ENCODE measurements around the gene CAMK4.
"Not testable (repeated sequence)": the region's sequence is repeated elsewhere in the genome, so short reads cannot be mapped to it uniquely, and the experiment has no call there.

Gene CAMK4

DNA sequence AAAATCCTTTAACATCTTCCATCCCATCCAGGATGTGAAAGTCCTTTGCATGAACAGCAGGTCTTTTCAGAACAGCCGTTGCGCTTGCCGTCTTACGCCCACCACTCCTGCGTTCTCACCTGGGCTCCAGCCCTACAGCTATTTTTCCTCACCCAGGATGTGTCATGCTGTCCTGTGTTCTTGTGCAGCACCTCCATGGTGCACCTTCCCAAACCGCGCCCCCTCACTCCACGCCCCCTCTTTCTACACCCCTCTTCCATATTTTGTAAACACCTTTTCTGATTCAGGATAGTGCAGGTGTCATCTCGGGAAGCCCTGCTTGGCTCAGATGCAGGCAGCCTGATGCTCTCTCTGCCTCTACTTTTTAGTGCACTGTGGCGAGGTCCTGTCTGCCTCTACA lies 18.4 kb downstream of the CAMK4 start:
- no peak overlapping the region for H3K4me3 ChIP-seq (ENCODE audit: low read depth in 1 of 2, low read length in 2 of 2)
- H3K27ac ChIP-seq (ENCODE audit: low read depth, low read length) = no peak overlapping the region
- H3K9me3 ChIP-seq (ENCODE audit: low read length) = no peaks in the 10 kb centered on the region
- no peaks in the 10 kb centered on the region for H3K4me1 ChIP-seq (ENCODE audit: insufficient read depth, low read length)
- H3K9ac ChIP-seq (ENCODE audit: low read length) = no peak overlapping the region
- no peaks in the 10 kb centered on the region for H3K36me3 ChIP-seq (ENCODE audit: insufficient read depth, low read length)
- H3K27me3 ChIP-seq (ENCODE audit: control insufficient read depth in 1 of 2, insufficient read depth in 2 of 2, low read length in 2 of 2) = no peaks in the 10 kb centered on the region

DNA sequence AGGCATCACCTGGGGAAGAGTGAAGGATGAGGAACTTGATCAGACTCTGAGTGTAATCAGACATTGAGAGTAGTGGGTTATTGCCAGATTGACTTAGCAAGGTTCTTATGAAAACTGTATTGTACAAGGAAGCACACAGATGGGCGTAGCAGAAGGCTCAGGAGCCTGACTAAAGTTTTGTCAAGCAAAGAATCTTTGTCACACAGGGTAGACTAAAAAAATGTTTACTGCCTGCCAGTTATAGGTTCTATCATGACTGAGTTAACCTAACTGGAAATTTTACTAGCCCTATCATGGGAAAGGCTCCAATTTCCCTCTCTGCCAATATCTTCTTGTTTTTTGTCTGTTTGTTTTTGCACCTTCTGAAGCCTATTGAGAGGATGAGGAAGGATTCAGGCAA lies 19.1 kb downstream of the CAMK4 start:
- Histone ChIP-seq H3K9ac (ENCODE audit: low read length) (no peak overlapping the region), H3K36me3 (ENCODE audit: insufficient read depth, low read length) (no peaks in the 10 kb centered on the region), H3K4me3 (ENCODE audit: low read depth in 1 of 2, low read length in 2 of 2) (no peak overlapping the region), H3K27me3 (ENCODE audit: control insufficient read depth in 1 of 2, insufficient read depth in 2 of 2, low read length in 2 of 2) (no peaks in the 10 kb centered on the region), H3K9me3 (ENCODE audit: low read length) (no peaks in the 10 kb centered on the region), H3K4me1 (ENCODE audit: insufficient read depth, low read length) (no peaks in the 10 kb centered on the region), H3K27ac (ENCODE audit: low read depth, low read length) (no peak overlapping the region)

DNA sequence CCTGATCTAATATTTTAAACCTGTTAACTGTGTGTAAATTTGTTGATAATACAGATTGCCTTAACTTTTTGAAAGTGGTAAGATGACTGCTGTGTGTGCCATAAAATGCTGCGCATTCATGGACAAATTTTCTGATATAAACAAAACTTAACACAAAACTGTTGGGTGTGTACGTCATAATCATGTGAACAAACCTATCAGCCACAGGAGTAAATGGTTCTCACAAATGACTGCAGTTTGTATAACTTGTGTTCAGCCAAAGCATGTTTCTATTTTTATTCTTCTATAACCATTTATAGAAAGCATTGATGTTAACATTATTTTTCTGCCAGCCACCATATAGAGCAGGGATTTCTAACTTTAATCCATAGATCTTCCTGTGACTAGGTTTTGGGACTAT lies 21.5 kb downstream of the CAMK4 start:
- H3K27ac ChIP-seq (ENCODE audit: low read depth, low read length) = no peak overlapping the region
- no peaks in the 10 kb centered on the region for H3K36me3 ChIP-seq (ENCODE audit: insufficient read depth, low read length)
- no peaks in the 10 kb centered on the region for H3K9me3 ChIP-seq (ENCODE audit: low read length)
- H3K4me1 ChIP-seq (ENCODE audit: insufficient read depth, low read length) = no peaks in the 10 kb centered on the region
- H3K9ac ChIP-seq (ENCODE audit: low read length) = no peak overlapping the region
- no peak overlapping the region for H3K4me3 ChIP-seq (ENCODE audit: low read depth in 1 of 2, low read length in 2 of 2)
- no peaks in the 10 kb centered on the region for H3K27me3 ChIP-seq (ENCODE audit: control insufficient read depth in 1 of 2, insufficient read depth in 2 of 2, low read length in 2 of 2)

DNA sequence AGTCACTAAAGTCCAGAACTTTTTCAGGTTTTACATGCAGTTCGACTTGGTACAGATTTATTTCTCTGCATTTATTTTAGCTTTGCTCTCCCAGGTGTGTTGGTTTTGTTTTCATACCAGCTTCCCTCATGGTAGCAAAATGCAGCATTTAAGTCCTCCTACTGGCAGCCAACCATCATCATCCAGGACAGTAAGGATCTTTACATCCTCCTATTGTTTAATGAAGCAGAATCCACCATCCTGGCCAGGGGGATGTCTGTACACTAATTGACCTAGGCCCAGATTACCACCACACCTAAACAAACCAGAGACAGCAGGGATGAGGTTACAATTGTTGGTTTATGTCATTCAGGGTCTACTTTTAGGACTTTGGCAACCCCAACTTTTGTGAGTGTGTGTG lies 22.3 kb downstream of the CAMK4 start:
- no peaks in the 10 kb centered on the region for H3K27me3 ChIP-seq (ENCODE audit: control insufficient read depth in 1 of 2, insufficient read depth in 2 of 2, low read length in 2 of 2)
- H3K4me1 ChIP-seq (ENCODE audit: insufficient read depth, low read length) = no peaks in the 10 kb centered on the region
- no peak overlapping the region for H3K27ac ChIP-seq (ENCODE audit: low read depth, low read length)

DNA sequence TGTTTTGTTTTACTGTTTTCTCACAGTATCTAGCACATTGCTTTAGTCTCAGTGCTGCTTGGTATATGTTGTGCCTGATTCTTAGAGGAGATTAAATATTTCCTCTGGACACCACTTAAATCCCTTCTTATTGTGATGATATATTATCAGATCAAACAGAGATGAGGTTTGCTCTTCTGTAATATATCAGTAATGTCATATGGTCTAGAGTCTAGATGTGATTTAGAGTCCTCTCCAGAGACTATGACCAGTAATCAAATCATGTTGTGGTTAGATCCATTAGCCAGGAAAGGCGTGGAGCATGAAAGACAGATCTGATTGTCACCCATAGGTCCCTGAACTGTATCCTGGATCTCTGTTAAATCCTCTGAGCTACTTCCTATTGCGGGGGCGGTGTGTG lies 24.4 kb downstream of the CAMK4 start:
- H3K27ac ChIP-seq (ENCODE audit: low read depth, low read length) = no peak overlapping the region
- H3K36me3 ChIP-seq (ENCODE audit: insufficient read depth, low read length) = no peaks in the 10 kb centered on the region
- H3K4me3 ChIP-seq (ENCODE audit: low read depth in 1 of 2, low read length in 2 of 2) = no peak overlapping the region
- H3K9ac ChIP-seq (ENCODE audit: low read length) = no peak overlapping the region
- H3K4me1 ChIP-seq (ENCODE audit: insufficient read depth, low read length) = no peaks in the 10 kb centered on the region
- H3K27me3 ChIP-seq (ENCODE audit: control insufficient read depth in 1 of 2, insufficient read depth in 2 of 2, low read length in 2 of 2) = no peaks in the 10 kb centered on the region
- no peaks in the 10 kb centered on the region for H3K9me3 ChIP-seq (ENCODE audit: low read length)

More for the DNA sequence above, 22.3 kb downstream of the CAMK4 start:
- Histone ChIP-seq H3K9me3 (ENCODE audit: low read length) (no peaks in the 10 kb centered on the region), H3K4me3 (ENCODE audit: low read depth in 1 of 2, low read length in 2 of 2) (no peak overlapping the region), H3K9ac (ENCODE audit: low read length) (no peak overlapping the region), H3K36me3 (ENCODE audit: insufficient read depth, low read length) (no peaks in the 10 kb centered on the region)

DNA sequence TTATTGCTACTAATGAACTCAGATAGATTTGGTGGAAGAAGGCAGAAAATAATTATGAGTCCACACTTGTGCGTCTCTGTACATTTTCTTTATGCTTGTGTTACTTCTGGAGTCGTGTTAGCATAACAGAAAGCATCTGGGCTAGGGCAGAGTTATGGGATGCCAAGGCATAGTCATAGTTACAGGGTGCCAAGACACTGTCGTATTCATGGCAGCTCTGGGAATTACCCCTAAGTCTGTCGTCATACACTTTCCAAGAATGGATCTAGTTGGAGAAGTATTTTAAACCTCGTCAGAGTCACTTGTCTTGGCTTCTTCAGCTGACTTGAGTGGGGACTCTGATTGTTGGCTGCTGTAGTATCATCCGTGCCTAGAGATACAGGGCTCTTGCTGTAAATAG lies 27.7 kb downstream of the CAMK4 start:
- Histone ChIP-seq H3K27ac (ENCODE audit: low read depth, low read length) (no peak overlapping the region), H3K9me3 (ENCODE audit: low read length) (no peaks in the 10 kb centered on the region), H3K4me3 (ENCODE audit: low read depth in 1 of 2, low read length in 2 of 2) (no peak overlapping the region), H3K27me3 (ENCODE audit: control insufficient read depth in 1 of 2, insufficient read depth in 2 of 2, low read length in 2 of 2) (no peaks in the 10 kb centered on the region), H3K4me1 (ENCODE audit: insufficient read depth, low read length) (no peaks in the 10 kb centered on the region), H3K36me3 (ENCODE audit: insufficient read depth, low read length) (no peaks in the 10 kb centered on the region), H3K9ac (ENCODE audit: low read length) (no peak overlapping the region)

DNA sequence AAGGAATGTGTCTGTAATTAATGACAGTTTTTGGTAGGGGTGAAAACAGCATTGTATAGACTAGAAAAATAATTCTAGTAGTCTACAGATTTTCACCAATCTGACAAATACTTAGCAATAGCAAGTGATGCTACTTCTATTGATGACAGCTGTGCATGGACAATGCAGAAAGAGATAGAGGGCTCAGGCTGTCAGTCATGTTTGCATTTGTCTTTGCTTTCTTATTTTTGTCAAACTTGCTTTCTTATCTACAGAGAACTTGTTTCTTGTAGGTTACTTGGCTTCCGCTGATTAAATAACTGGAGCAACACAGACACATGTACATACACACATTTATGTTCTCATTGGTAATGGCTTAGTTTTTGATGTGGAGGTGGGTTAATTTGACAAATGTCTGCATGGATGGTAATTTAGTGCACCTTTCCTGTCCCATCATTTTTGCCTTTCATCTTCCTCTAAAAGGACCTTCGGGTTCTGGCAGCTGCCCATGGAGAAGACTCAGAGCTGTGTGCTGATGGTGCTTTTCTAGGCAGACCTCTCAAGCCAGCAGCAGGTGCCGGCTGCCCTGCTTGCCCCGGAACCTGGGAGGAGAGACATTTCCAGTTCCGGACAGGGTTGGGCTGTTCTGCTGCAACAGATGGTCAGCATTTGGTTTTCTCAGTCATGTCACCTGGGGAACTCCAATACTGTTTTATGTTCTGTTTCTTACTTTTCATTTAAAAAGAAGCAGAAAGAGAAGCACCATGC lies 28.8 kb downstream of the CAMK4 start:
- H3K36me3 ChIP-seq (ENCODE audit: insufficient read depth, low read length) = no peaks in the 10 kb centered on the region
- no peaks in the 10 kb centered on the region for H3K27me3 ChIP-seq (ENCODE audit: control insufficient read depth in 1 of 2, insufficient read depth in 2 of 2, low read length in 2 of 2)
- no peak overlapping the region for H3K4me3 ChIP-seq (ENCODE audit: low read depth in 1 of 2, low read length in 2 of 2)
- H3K27ac ChIP-seq (ENCODE audit: low read depth, low read length) = no peak overlapping the region
- no peak overlapping the region for H3K9ac ChIP-seq (ENCODE audit: low read length)
- H3K4me1 ChIP-seq (ENCODE audit: insufficient read depth, low read length) = no peaks in the 10 kb centered on the region
- H3K9me3 ChIP-seq (ENCODE audit: low read length) = no peaks in the 10 kb centered on the region

DNA sequence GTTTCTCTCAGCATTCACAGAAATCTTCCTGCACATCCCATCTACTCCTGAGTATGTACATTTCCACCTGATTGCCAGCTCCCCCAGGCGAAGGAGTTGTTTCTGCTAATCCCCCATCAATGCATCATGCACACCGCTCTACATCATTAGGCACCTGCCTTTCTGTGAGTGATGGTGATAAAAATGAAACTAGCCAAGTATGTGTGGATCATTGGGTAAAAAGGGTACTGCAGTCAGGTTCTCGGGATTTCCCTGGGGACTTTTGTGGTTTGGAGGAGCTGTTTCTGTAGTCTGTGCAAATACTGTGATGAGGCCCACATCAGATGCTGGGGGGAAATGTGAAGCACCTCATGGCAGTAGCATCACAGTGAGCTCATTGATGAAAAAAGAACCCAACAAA lies 30.4 kb downstream of the CAMK4 start:
- H3K27ac ChIP-seq (ENCODE audit: low read depth, low read length) = no peak overlapping the region
- H3K4me3 ChIP-seq (ENCODE audit: low read depth in 1 of 2, low read length in 2 of 2) = no peak overlapping the region
- H3K9ac ChIP-seq (ENCODE audit: low read length) = no peak overlapping the region
- H3K4me1 ChIP-seq (ENCODE audit: insufficient read depth, low read length) = no peaks in the 10 kb centered on the region
- H3K36me3 ChIP-seq (ENCODE audit: insufficient read depth, low read length) = no peaks in the 10 kb centered on the region
- H3K9me3 ChIP-seq (ENCODE audit: low read length) = no peaks in the 10 kb centered on the region
- no peaks in the 10 kb centered on the region for H3K27me3 ChIP-seq (ENCODE audit: control insufficient read depth in 1 of 2, insufficient read depth in 2 of 2, low read length in 2 of 2)

DNA sequence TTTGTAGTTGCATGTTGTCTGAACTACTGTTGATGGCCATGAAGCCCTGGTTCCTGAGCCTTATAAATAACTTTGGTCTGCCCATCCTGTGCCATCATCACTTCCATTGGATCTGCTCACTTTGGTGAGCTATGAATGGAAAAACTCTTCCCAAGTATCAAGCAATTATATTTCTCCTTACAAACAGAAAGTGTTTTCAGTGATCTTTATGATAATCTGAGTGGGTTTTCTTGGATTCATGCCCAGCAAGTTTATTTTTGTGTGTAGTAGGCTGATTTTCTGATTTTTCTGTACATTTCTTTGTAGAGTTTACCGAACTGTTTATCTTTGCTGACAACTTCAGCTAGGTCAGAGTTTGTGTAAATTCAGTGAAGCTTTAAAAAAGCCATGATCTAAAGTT lies 31.0 kb downstream of the CAMK4 start:
- Histone ChIP-seq H3K9me3 (ENCODE audit: low read length) (no peaks in the 10 kb centered on the region), H3K27me3 (ENCODE audit: control insufficient read depth in 1 of 2, insufficient read depth in 2 of 2, low read length in 2 of 2) (no peaks in the 10 kb centered on the region), H3K36me3 (ENCODE audit: insufficient read depth, low read length) (no peaks in the 10 kb centered on the region), H3K4me3 (ENCODE audit: low read depth in 1 of 2, low read length in 2 of 2) (no peak overlapping the region), H3K4me1 (ENCODE audit: insufficient read depth, low read length) (no peaks in the 10 kb centered on the region), H3K27ac (ENCODE audit: low read depth, low read length) (no peak overlapping the region), H3K9ac (ENCODE audit: low read length) (no peak overlapping the region)

DNA sequence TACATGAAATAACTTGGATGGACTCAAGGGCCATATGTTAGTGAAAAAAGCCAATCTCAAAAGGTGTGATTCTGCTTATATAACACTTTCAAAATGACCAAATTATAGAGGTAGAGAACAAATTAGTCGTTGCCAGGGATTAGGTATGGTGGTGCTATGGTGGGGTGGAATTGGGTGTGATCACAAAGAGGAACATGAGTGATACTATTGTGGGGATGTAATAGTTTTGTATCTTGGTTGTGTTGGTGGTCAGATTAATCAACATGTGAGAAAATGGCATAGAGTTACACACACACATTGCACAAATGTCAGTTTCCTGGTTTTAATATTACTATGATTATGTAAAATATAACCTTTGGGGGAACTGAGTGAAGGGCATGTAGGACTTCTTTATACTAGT lies 31.9 kb downstream of the CAMK4 start:
- no peaks in the 10 kb centered on the region for H3K9me3 ChIP-seq (ENCODE audit: low read length)
- H3K36me3 ChIP-seq (ENCODE audit: insufficient read depth, low read length) = no peaks in the 10 kb centered on the region
- no peak overlapping the region for H3K4me3 ChIP-seq (ENCODE audit: low read depth in 1 of 2, low read length in 2 of 2)
- H3K27ac ChIP-seq (ENCODE audit: low read depth, low read length) = no peak overlapping the region
- no peak overlapping the region for H3K9ac ChIP-seq (ENCODE audit: low read length)
- H3K4me1 ChIP-seq (ENCODE audit: insufficient read depth, low read length) = no peaks in the 10 kb centered on the region
- H3K27me3 ChIP-seq (ENCODE audit: control insufficient read depth in 1 of 2, insufficient read depth in 2 of 2, low read length in 2 of 2) = no peaks in the 10 kb centered on the region

DNA sequence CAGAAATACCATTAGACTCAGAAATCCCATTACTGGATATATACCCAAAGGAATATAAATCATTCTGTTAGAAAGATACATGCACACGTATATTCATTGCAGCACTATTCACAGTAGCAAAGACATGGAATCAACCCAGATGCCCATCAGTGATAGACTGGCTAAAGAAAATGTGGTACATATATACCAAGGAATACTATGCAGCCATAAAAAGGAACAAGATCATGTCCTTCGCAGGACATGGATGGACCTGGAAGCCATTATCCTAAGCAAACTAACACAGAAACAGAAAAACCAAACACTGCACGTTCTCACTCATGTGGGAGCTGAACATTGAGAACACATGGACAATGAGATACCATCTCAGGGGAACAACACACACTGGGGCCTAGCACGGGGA lies 33.4 kb downstream of the CAMK4 start:
- H3K9me3 ChIP-seq (ENCODE audit: low read length); H3K27me3 ChIP-seq (ENCODE audit: control insufficient read depth in 1 of 2, insufficient read depth in 2 of 2, low read length in 2 of 2); H3K9ac ChIP-seq (ENCODE audit: low read length); H3K27ac ChIP-seq (ENCODE audit: low read depth, low read length); H3K4me3 ChIP-seq (ENCODE audit: low read depth in 1 of 2, low read length in 2 of 2); H3K36me3 ChIP-seq (ENCODE audit: insufficient read depth, low read length); H3K4me1 ChIP-seq (ENCODE audit: insufficient read depth, low read length): not testable (repeated sequence)

DNA sequence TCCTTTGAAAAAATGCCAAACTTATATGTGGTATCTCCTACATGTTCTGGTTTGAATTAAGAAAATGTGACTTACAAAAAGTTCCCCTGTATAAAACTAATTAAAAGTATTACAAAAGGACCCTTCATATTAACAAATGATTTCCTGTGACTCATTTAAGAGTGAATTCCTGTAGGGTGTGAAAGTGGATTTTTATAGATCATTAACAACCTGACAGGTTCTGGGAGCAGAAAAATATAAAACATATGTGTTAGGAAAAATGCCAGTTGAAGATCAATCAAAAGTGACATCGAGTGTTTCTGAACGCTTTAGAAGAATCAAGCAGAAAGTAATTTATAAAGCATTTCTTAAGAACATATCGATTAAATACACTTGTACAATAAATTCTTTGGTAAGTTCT lies 35.5 kb downstream of the CAMK4 start:
- Histone ChIP-seq H3K4me3 (ENCODE audit: low read depth in 1 of 2, low read length in 2 of 2) (no peak overlapping the region), H3K9ac (ENCODE audit: low read length) (no peak overlapping the region), H3K4me1 (ENCODE audit: insufficient read depth, low read length) (no peaks in the 10 kb centered on the region), H3K36me3 (ENCODE audit: insufficient read depth, low read length) (no peaks in the 10 kb centered on the region), H3K9me3 (ENCODE audit: low read length) (no peaks in the 10 kb centered on the region), H3K27me3 (ENCODE audit: control insufficient read depth in 1 of 2, insufficient read depth in 2 of 2, low read length in 2 of 2) (no peaks in the 10 kb centered on the region), H3K27ac (ENCODE audit: low read depth, low read length) (no peak overlapping the region)
